H9 (cell line): Measurements from ENCODE around the gene TTC28. TPM values are rescaled to one million over a fixed set of nuclear protein-coding genes. Genes with fewer than 3 reads are reported as not detected.

Source experiments
- DNase-seq: peaks from one replicate; pipeline ENCODE4 v3.0.0-alpha.2; 2017
- H2AFZ ChIP-seq: one replicate; pipeline ENCODE4 v1.6.1; 2013; ENCODE audit warnings: mild to moderate bottlenecking, low read length, control low read depth, moderate library complexity
- H2AK5ac ChIP-seq: 2 replicates; pipeline ENCODE4 v1.6.1; 2013; ENCODE audit warnings: low read length, control low read depth, mixed read lengths; ENCODE audit not compliant: insufficient read length
- H2BK120ac ChIP-seq: one replicate; pipeline ENCODE4 v1.6.1; 2013; ENCODE audit warnings: low read depth, mild to moderate bottlenecking, low read length, control low read depth, inconsistent platforms; ENCODE audit not compliant: poor library complexity, severe bottlenecking
- H2BK12ac ChIP-seq: 2 replicates; pipeline ENCODE4 v1.6.1; 2013; ENCODE audit warnings: low read length, control low read depth, mixed read lengths, low read depth; ENCODE audit not compliant: insufficient read length
- H2BK15ac ChIP-seq: 2 replicates; pipeline ENCODE4 v1.6.1; 2013; ENCODE audit warnings: low read depth, low read length, control low read depth
- H2BK20ac ChIP-seq: one replicate; pipeline ENCODE4 v1.6.1; 2013; ENCODE audit warnings: low read depth, mild to moderate bottlenecking, low read length, control low read depth, inconsistent platforms; ENCODE audit not compliant: poor library complexity, severe bottlenecking
- H2BK5ac ChIP-seq: 2 replicates; pipeline ENCODE4 v1.6.1; 2013; ENCODE audit warnings: low read length, control low read depth, mixed read lengths; ENCODE audit not compliant: insufficient read length
- H3K14ac ChIP-seq: 2 replicates; pipeline ENCODE4 v1.6.1; 2013; ENCODE audit warnings: low read length, control low read depth; ENCODE audit not compliant: insufficient read depth
- H3K18ac ChIP-seq: 2 replicates; pipeline ENCODE4 v1.6.1; 2013; ENCODE audit warnings: low read depth, mild to moderate bottlenecking, mixed read lengths, low read length, control low read depth; ENCODE audit not compliant: insufficient read length
- H3K23ac ChIP-seq: 2 replicates; pipeline ENCODE4 v1.6.1; 2013; ENCODE audit warnings: low read length, control low read depth, mixed read lengths, low read depth; ENCODE audit not compliant: insufficient read length
- H3K23me2 ChIP-seq: 2 replicates; pipeline ENCODE4 v1.6.1; 2013; ENCODE audit warnings: low read depth, mild to moderate bottlenecking, mixed read lengths, low read length, control low read depth; ENCODE audit not compliant: insufficient read length, poor library complexity, severe bottlenecking
- H3K27ac ChIP-seq: 2 replicates; pipeline ENCODE4 v1.5.1; 2013; ENCODE audit warnings: low read length, control low read depth, mixed read lengths, low read depth; ENCODE audit not compliant: insufficient read length
- H3K27me3 ChIP-seq: 2 replicates; pipeline ENCODE4 v1.6.1; 2013; ENCODE audit warnings: low read length, control low read depth, inconsistent platforms; ENCODE audit not compliant: insufficient read depth
- H3K4ac ChIP-seq: 2 replicates; pipeline ENCODE4 v1.6.1; 2013; ENCODE audit warnings: low read depth, mild to moderate bottlenecking, control low read depth, inconsistent platforms, low read length, moderate library complexity
- H3K4me1 ChIP-seq: 2 replicates; pipeline ENCODE4 v1.6.1; 2013; ENCODE audit warnings: low read length, control low read depth, inconsistent platforms; ENCODE audit not compliant: insufficient read depth
- H3K4me2 ChIP-seq: 2 replicates; pipeline ENCODE4 v1.6.1; 2013; ENCODE audit warnings: low read length, control low read depth, mixed read lengths; ENCODE audit not compliant: insufficient read length, insufficient read depth
- H3K56ac ChIP-seq: 2 replicates; pipeline ENCODE4 v1.6.1; 2013; ENCODE audit warnings: low read depth, mild to moderate bottlenecking, mixed read lengths, low read length, control low read depth; ENCODE audit not compliant: insufficient read length
- H3K79me1 ChIP-seq: 2 replicates; pipeline ENCODE4 v1.6.1; 2013; ENCODE audit warnings: low read depth, mild to moderate bottlenecking, moderate library complexity, low read length, control low read depth, inconsistent platforms; ENCODE audit not compliant: insufficient read depth, poor library complexity, severe bottlenecking
- H3K79me2 ChIP-seq: 2 replicates; pipeline ENCODE4 v1.6.1; 2013; ENCODE audit warnings: low read length, control low read depth, inconsistent platforms; ENCODE audit not compliant: insufficient read depth
- H3K9ac ChIP-seq: 2 replicates; pipeline ENCODE4 v1.6.1; 2013; ENCODE audit warnings: low read length, control low read depth, mixed read lengths; ENCODE audit not compliant: insufficient read length; ENCODE audit errors: extremely low read depth
- H3K9me3 ChIP-seq: one replicate; pipeline ENCODE4 v1.6.1; 2013; ENCODE audit warnings: low read depth, low read length, inconsistent platforms; ENCODE audit not compliant: control insufficient read depth
- H3T11ph ChIP-seq: one replicate; pipeline ENCODE4 v1.6.1; 2013; ENCODE audit warnings: mild to moderate bottlenecking, low read length, control low read depth, inconsistent platforms
- H4K20me1 ChIP-seq: one replicate; pipeline ENCODE4 v1.6.1; 2013; ENCODE audit not compliant: control insufficient read depth, insufficient read length, insufficient read depth
- H4K5ac ChIP-seq: 2 replicates; pipeline ENCODE4 v1.6.1; 2013; ENCODE audit warnings: low read depth, mild to moderate bottlenecking, mixed read lengths, low read length, control low read depth; ENCODE audit not compliant: insufficient read length
- H4K8ac ChIP-seq: replicated peaks from 2 replicates; pipeline ENCODE4 v1.6.1; 2013; ENCODE audit warnings: low read length, control low read depth, mixed read lengths, low read depth; ENCODE audit not compliant: insufficient read length
- H4K91ac ChIP-seq: 2 replicates; pipeline ENCODE4 v1.6.1; 2013; ENCODE audit warnings: low read depth, mild to moderate bottlenecking, moderate library complexity, mixed read lengths, low read length, control low read depth; ENCODE audit not compliant: insufficient read length
- H3K27ac Mint-ChIP-seq, 3 experiments: 2 replicates in 2 of 3; 3 replicates in 1 of 3; pipeline ENCODE4 v1.8.0; 2020 to 2021; ENCODE audit warnings: mixed read lengths in 3 of 3, mild to moderate bottlenecking in 1 of 3, moderate library complexity in 1 of 3
- H3K27me3 Mint-ChIP-seq: 2 replicates; pipeline ENCODE4 v1.8.0; 2021; ENCODE audit warnings: low read depth, mild to moderate bottlenecking, moderate library complexity, mixed read lengths
- H3K36me3 Mint-ChIP-seq, 3 experiments: 2 replicates in 2 of 3; 3 replicates in 1 of 3; pipeline ENCODE4 v1.8.0; 2020 to 2021; ENCODE audit warnings: low read depth in 3 of 3, mixed read lengths in 3 of 3; ENCODE audit not compliant: insufficient read depth in 1 of 3
- H3K4me1 Mint-ChIP-seq, 2 experiments: 2 replicates each; pipeline ENCODE4 v1.8.0; 2020; ENCODE audit warnings: mixed read lengths in 2 of 2
- H3K4me3 Mint-ChIP-seq, 2 experiments: 2 replicates in 1 of 2; 3 replicates in 1 of 2; pipeline ENCODE4 v1.8.0; 2020 to 2021; ENCODE audit warnings: mild to moderate bottlenecking in 2 of 2, mixed read lengths in 2 of 2, moderate library complexity in 1 of 2
- H3K9me3 Mint-ChIP-seq, 2 experiments: 2 replicates in 1 of 2; 3 replicates in 1 of 2; pipeline ENCODE4 v1.8.0; 2020; ENCODE audit warnings: mild to moderate bottlenecking in 2 of 2, mixed read lengths in 2 of 2, moderate library complexity in 1 of 2
- CTCF ChIP-seq: fragments of 200-600 bp; sonication (generic); conservative IDR thresholded peaks from 3 replicates; pipeline ENCODE4 v1.8.0; 2021; ENCODE audit warnings: antibody characterized with exemption, mild to moderate bottlenecking
- WGBS: extraction: QIAGEN DNeasy Blood & Tissue Kit; methylation state at CpG from one replicate; pipeline ENCODE4 v1.1.7; 2013; ENCODE audit warnings: missing lambda C conversion rate, low lambda C conversion rate, mixed read lengths; ENCODE audit not compliant: insufficient read length; ENCODE audit errors: extremely low coverage; 5-methylcytosine and 5-hydroxymethylcytosine counted together
- total RNA-seq: library from RNA; stranded (reverse); gene quantifications from 2 replicates; pipeline ENCODE4 v1.2.1, GENCODE V29; 2021

The TTC28 gene
- total RNA-seq, 1 experiment from 2014 or later, result 13.6 TPM

GRCh38 chr22:28417431-28417830 is 262.2 kb downstream of the TTC28 start:
- no CpG with 5 or more reads among the region's 2 CpGs for WGBS
- H2BK15ac ChIP-seq, result no peak overlapping the region

More at GRCh38 chr22:28417431-28417830, 262.2 kb downstream of the TTC28 start:
- no peak for DNase-seq
- Histone ChIP-seq H3K23ac (no peak overlapping the region), H3T11ph (no peak overlapping the region), H2BK12ac (no peak overlapping the region), H3K9ac (no peak overlapping the region), H2AK5ac (no peak overlapping the region), H2AFZ (no peak overlapping the region), H3K79me1 (no peaks in the 10 kb centered on the region), H3K18ac (no peak overlapping the region), H2BK5ac (no peak overlapping the region), H2BK20ac (no peak overlapping the region), H4K5ac (no peak overlapping the region), H3K4me1 (no peaks in the 10 kb centered on the region), H3K4ac (no peak overlapping the region), H3K14ac (no peak overlapping the region), H3K23me2 (no peaks in the 10 kb centered on the region), H3K9me3 (no peaks in the 10 kb centered on the region), H3K79me2 (no peaks in the 10 kb centered on the region), H3K4me2 (no peak overlapping the region), H3K56ac (no peak overlapping the region), H2BK120ac (no peak overlapping the region), H3K27me3 (no peaks in the 10 kb centered on the region), H4K8ac (no peak overlapping the region), H3K27ac (no peak overlapping the region), H4K20me1 (no peaks in the 10 kb centered on the region), H4K91ac (no peak overlapping the region)
- no peak overlapping the region for H3K27ac Mint-ChIP-seq
- H3K4me3 Mint-ChIP-seq, result no peak overlapping the region
- no peaks in the 10 kb centered on the region for H3K9me3 Mint-ChIP-seq
- peaks cover 0 to 10% of the 10 kb centered on the region in 2 experiments; a peak in 2 of 4 replicates for H3K4me1 Mint-ChIP-seq
- TF ChIP-seq CTCF, result no peak
- H3K27me3 Mint-ChIP-seq, result no peaks in the 10 kb centered on the region
- H3K36me3 Mint-ChIP-seq, result no peaks in the 10 kb centered on the region
